NCI-H748 treated with DMSO at 0.1 percent for 48 hours (cell line): Measurements from ENCODE around the gene GOLGA5.
"Not testable (repeated sequence)": the region's sequence is repeated elsewhere in the genome, so short reads cannot be mapped to it uniquely, and the experiment has no call there.

Experiments
- DNase-seq: peaks from one replicate; lab custom pipeline; 2025; lab: John Stamatoyannopoulos, UW

Gene GOLGA5

DNA sequence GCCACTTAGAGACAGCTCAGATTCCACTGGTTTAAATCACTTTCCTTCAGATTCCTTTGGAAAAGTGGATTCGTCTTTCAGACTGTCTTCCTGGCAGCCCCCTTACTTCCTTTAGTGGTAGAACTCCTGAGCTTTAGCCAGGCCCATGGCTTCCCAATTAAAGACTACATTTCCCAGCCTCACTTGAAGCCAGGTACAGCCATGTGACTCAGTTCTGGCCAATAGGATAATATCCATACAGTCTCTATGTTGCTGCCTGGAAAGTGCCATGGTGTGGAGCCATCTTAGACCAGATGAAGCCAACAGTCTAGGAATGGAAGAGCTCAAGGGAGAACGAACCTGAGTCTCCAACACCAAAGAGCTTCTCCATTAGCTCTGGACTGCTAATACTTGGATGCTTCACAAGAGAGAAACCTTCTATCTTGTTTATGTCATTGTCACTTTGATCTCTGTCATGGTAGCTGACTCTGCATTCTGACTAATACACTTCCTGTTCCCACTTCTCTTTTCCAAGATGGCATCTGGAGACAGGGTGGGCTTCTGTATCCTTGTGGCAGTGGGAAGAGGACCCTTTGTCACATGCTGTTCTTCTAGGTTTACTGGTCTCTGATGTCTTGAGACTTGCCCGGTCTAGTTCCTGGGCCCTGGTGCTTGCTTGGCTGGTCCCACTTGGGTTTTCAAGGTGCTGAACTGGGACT is 15.1 kb upstream of the GOLGA5 start:
- not testable (repeated sequence) for DNase-seq

DNA sequence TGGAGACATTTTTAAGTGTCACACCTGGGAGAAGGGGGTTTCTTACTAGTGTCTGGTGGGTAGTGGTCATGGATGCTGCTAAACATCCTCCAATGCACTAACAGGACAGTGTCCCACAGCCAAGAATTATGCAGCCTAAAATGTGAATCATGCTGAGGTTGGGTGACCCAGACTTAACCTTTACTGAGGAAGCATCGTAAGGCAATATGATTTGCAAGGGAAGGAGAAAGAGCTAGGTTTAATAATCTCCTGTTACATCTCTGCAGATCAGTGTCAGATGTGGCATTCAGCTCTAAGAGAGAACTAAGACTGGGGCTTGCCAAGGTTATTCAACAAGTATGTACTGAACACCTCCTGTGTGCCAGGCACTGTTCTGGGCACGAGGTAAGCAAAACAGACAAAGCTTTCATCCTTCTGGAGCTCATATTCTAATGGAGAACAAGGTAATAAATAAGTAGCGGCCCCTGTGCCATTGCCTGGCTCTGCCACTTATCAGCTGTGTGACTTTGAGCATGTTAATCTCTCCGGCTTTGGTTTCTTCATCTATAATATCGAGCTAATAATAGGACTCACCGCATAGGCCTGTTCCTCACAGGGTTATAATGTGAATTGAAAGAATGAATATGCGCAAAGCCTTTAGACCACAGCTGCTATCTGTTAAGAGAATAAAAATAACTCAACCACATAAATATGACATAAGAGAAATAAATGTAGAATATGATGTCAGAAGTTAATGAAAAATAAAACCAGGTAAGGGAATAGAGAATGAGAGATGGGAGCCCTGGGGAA is 13.5 kb upstream of the GOLGA5 start:
- DNase-seq = no peak

DNA sequence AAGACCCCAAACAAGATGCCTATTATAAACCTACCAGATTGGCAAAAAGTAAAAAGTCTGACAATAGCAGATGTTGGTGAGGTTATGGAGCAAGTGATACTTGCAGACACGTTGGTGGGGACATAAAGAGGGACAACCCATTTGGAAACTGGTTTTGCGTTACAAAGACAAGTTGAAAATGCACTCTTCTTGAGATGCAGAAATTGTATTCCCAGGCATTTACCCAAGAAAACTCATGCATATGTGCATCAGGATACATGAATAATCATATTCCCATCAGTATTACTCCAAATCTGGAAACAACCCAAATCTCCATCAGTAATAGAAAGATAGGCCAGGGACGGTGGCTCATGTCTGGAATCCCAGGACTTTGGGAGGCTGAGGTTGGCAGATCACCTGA is 12.8 kb upstream of the GOLGA5 start:
- no peak for DNase-seq

DNA sequence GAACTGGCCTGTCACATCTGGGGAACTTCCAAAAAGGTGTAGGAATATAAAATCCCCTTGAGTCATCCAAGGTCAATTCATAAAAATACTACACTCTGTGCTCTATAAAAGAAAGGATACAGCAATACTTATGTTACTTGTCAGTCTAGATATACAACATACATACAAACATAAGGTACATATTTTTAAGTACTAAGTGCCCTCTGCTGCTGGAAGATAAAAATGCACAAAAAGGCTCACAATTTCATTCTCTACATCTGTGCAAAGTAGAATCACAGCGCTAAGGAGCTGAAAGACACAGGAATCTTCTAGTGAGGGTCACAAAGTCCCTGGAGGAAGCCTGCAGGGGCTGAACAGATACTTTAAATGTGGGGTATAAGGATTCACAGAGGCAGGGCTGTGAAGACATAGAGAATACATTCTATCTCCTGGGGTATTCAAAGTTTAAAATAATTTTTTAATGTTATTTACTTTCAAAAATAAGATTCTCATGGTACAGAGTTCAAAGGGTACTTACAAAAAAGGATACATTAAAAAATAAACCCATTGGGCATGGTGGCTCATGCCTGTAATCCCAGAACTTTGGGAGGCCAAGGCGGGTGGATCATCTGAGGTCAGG is 10.2 kb upstream of the GOLGA5 start:
- peak; percentile 87 for DNase-seq

DNA sequence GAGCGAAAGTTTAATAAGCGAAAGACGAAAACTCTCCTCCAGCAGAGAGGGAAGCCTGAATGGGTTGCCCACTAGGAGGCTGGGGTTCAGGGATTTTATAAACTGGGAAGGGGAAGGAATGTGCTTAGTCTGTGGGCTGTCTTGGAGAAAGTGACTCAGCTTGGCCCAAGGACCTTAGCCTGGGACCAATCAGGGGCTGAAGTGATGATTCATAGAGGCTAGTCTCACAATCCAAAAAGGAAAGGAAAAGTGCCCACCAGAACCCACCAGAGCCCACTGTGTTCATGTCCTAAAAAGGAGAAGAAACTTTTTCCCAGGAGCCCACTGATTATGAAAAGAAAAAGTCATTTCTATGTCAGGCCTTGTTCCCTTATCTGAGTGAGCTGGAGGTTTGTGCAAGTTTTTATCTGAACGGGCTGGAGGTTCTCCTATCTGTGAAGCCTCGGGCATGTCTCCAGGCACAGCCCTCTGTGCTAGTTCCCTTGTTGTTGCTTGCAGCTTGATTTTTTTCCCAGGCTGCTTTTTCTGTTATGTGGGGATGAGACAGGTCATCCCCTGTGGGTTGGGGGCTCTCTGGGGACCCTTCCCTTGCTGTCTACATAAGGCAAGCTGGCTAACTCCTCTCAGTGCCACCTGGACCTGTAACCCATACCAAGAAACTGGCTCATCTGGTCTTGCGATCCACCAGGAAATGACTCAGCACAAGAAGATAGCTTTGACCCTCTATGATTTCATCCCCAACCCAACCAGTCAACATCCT is 8.3 kb upstream of the GOLGA5 start:
- no peak for DNase-seq

DNA sequence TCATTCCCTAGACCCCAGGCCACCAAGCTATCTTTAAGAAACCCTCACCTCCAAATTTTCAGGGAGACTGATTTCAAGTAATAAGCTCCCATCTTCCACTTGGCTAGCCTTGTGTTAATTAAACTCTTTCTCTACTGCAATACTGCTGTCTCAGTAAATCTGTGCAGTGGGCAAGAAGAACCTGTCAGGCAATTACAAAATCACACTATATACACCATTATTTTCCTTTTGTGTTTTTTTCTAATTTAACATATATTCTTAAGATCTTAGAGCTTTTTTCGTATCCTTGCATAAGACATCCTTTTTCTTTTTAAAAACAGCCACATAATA is 7.7 kb upstream of the GOLGA5 start:
- DNase-seq = no peak

DNA sequence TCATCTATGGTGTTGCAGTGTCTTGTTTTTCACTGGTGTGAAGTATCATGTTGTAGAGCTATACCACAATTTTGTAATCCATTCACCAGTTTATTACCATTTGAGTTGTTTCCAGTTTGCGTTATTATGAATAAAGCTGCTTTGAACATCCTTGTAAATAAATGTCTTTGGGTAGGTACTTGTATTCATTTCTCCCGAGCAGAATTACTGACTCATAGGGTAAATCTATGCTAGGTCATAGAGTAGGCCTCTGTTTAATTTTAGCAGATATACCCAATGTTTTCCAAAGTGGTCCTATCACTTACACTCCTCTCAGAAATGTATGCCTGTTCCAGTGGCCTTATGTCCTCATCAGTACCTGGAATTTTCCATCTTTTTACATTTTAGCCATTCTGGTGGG is 6.6 kb upstream of the GOLGA5 start:
- no peak for DNase-seq

DNA sequence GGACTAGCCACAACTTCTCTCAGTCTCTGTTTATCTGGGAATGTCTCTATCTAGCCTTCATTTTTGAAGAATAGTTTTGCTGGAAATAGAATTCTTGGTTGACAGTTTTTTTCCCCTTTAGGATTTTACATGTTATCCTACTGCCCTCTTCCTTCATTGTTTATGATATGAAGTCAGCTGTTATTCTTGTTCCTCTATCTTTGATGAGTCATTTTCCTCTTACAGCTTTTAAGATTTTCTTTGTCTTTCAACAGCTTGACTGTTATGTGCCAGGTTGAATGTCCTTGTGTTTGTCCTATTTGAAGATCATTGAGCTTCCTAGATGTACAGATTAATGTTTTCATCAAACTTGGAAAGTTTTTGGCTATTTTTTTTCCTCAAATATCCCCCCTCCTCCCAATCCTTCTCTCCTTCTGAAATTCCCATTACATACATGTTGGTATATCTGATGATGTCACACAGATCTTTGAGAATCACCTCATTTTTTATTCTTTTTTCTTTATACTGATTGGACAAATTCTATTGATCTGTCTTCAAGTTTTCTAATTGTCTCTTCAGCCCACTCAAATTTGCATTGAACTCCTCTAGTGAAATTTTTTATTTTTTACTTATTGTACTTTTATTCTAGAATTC is 4.5 kb upstream of the GOLGA5 start:
- DNase-seq = no peak

DNA sequence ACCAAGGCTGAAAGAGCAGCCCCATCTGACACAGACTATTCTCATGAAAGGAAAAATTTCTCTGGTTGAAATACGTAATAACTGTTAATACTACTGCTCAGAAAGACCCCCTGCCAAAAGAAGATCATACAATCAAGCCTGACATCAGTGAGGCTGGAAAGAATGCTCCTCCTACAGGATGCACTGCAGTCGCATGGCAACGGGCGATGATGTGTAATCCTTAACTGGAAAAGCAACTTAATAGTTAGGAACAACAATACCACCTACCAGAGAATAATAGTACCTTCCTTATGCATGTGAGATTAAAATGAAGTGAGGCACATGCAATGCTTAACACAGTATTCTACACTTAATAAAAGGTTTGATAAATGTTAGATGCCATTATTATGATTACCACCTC is 1.2 kb upstream of the GOLGA5 start:
- DNase-seq = no peak

DNA sequence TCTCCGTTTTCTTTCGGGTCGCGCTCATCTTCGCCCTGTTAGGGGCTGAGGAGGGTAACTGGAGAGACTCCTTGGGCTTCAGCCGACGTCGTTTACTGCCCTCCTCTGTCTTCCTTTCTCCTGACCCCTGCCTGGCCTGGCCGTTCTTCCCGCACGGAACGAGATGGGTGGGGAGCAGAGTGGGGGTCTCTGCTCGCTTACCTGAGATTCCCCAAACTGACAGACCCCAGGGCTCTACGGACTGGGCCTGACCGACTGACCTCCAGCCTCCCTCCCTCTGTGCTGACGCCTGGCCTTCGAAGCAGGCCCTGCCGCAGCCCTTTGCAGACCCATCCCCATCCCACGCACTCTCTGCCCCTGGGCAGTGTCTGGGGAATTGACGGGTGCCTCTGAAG is 439 bp downstream of the GOLGA5 start:
- no peak for DNase-seq

DNA sequence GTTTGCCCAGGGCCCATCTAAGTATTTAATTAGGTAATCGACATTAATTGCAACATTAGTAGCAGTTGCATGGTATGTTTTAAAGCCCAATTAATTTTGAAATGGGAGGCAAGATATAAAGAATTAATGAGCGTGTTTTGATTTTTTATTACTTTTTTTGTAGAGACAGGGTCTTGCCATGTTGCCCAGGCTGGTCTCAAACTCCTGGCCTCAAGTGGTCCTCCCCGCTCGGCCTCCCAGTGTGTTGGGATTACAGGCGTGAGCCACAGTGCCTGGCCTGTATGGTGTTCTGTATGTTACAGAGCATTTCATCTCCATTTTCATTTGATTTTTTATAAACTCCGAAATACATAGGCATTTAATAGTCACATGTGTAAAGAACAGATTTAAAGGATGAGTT is 856 bp downstream of the GOLGA5 start:
- no peak for DNase-seq

DNA sequence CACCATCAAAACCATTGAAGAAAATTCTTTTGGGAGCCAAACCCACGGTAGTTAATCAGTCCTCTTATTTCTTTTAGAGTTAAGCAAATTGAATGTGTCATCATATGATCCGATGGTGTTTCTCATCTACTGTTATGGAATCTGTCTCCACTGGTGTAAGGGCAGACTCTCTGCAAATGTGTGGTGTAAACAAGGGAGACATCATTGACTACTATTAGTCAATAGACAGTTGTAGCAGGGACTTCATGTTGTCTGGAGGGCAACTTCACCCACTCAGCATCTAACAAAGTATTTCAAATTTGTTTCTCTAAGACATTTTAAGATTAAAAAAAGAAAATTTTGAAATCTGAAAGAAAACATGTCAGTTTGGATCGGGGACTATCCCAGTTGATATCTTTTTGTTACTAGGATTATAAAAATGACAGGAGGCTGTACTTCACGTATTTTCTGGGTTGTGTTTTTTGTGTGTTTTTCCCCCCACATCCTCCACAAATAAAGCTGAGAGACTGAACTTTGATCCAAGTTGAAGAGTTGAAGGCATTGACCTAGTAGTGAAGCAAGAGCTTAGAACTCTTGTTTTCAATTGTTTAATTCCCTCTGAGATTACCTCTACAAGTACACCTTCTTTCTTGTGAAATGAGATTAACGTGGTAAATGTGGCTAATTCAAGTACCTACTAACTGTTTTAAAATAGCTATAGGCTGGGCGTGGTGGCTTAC is 4.0 kb downstream of the GOLGA5 start:
- DNase-seq = no peak

DNA sequence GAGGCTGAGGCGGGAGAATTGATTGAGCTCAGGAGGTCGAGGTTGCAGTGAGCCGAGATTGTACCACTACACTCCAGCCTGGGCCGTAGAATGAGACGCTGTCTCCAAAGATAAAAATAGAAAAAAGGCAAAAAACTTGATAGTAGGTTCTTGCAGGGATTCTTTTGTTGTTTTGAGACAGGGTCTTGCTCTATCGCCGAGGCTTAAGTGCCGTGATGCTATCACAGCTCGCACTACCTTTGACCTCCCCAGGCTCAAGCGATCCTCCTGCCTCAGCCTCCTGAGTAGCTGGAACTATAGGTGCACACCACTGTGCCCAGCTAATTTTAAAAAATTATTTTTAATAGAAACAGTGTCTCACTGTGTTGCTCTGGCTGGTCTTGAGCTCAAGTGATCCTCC is 4.7 kb downstream of the GOLGA5 start:
- no peak for DNase-seq

DNA sequence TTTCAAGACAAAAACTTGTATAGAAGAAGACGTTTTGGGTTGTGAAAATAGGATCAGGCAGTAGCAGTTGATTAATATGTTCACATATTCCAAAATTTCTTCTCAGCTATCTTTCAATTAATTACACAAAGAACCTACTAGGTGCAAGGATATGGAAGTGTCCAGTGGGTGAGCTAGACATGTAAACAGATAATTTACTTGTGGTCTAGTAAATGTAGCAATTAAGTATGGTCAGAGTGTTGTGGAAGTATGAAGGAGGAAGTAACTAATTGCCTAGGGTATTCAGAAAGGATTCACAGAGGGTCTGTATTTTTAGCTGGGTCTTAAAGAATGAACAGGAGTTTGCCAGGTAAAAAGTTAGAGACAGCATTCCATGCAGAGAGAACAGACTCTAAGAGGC is 5.9 kb downstream of the GOLGA5 start:
- no peak for DNase-seq

DNA sequence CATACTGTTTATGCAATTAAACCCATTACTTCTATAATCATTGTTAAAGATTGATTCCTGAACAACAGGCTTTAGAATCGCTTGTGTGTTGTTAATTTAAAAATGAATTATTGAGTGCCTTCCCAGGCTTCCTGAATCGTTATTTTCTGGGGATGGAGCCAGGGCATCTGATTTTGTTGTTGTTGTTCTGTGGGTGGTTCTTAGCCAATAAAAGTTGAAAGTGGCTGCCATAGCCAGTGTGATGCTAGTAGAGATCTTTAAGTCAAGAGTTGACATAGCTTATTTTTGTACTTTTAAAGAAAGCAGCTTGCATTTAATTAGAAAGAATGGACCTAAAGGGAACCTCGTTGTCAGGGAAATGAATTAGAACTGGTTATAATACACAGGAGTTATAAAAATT is 6.4 kb downstream of the GOLGA5 start:
- no peak for DNase-seq

DNA sequence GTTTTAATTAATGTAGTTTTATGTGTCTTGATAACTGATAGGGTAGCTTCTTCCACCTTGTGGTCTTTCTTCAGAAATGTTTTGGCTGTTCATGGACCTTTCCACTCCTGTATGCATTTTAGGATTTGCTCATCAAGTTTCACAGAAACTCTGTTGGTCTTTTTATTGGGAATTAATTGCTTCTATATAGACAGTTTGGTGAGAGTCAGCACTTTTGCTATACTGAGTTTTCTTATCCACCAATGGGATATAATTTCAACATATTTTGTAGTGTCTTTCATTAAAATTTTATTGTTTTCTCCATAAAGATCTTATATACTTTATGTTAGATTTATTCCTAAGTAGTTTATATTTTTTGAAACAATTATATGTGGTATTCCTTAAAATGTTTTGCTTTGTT is 7.8 kb downstream of the GOLGA5 start:
- no peak for DNase-seq

DNA sequence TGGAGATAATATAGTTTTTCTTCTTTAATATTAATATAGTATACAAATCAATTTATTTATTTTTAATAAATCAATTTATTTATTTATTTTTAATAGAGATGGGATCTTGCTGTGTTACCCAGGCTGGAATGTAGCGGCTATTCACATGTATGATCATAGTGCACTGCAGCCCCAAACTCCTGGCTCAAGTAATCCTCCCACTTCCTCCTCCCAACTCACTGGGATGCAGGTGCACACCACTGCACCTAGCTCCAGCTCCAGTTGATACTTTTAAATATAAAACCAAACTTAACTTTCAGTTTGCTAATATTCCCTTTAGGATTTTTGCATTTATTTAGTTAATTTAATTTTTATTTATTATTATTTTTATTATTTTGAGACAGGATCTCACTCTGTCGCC is 8.6 kb downstream of the GOLGA5 start:
- no peak for DNase-seq

DNA sequence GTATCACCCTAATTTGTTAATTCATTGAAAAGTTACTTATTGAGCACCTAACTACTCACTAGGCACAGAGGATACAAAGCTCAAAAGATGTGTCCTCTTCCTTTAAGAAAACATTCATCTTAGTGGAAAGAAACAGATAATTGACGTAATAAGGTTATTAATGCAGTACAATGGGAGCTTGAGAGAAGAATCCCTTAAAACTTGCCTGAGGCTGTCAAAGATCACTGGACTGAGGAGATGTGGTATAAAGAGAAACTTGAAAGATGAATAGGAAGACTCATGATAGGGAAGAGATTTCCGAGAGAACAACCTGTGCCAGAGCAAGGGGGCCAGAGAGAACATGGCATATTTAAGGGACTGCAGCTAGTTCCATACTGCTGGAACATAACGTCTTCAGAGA is 19.1 kb downstream of the GOLGA5 start:
- DNase-seq = no peak

DNA sequence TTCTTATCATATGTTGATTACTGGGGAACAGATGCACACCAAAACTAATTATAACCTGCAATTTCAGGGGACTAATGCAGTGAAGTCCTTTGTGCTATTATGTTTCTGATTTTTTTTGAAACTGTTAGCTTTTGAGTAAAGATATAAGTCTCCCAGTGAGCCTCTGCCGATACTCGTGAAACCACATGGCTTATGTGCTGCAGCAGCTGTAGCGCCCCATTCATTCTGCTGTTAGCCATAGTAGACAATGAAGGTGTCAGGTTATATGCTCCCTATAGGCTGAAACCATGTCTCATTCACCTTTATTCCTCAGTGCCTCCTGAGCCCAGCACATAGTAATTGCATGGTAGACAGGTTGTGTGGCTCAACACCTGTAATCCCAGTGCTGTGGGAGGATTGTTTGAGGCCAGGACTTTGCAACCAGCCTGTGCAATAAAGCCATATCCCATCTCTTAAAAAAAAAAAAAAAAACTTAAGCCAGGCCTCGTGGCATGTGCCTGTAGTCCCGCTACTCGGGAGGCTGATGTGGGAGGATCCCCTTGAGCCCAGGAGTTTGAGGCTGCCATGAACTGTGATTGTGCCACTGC is 25.0 kb downstream of the GOLGA5 start:
- DNase-seq = no peak

DNA sequence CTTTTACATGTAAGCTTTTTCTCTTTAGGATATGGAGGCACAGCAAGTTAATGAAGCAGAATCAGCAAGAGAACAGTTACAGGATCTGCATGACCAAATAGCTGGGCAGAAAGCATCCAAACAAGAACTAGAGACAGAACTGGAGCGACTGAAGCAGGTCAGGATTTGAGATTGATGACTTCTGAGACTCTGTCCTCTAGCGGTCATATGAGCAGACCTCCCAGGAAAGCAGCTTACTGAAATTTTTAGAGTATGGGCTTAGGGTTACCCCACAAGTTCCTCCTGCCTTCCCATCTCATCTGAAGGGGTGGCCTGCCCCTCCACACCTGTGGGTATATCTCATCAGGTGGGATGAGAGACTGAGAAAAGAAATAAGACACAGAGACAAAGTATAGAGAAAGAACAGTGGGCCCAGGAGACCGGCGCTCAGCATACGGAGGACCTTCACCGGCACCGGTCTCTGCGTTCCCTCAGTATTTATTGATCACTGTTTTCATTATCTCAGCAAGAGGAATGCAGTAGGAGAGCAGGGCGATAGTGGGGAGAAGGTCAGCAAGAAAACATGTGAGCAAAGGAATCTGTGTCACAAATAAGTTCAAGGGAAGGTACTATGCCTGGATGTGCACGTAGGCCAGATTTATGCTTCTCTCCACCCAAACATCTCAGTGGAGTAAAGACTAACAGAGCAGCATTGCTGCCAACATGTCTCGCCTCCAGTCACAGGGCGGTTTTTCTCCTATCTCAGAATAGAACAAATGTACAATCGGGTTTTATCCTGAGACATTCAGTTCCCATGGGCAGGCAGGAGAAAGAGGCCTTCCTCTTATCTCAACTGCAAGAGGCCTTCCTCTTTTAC is 25.8 kb downstream of the GOLGA5 start:
- DNase-seq = not testable (repeated sequence)
